Skeletal muscle satellite cell (primary cell): Measurements from ENCODE around the gene INTS4.
"Not testable (repeated sequence)": the region's sequence is repeated elsewhere in the genome, so short reads cannot be mapped to it uniquely, and the experiment has no call there.

Source experiments
- H3K27me3 ChIP-seq: 2 replicates; pipeline ENCODE4 v1.7.0; 2013; ENCODE audit warnings: low read length; ENCODE audit not compliant: control insufficient read depth, insufficient read depth
- H3K36me3 ChIP-seq: 2 replicates; pipeline ENCODE4 v1.7.0; 2013; ENCODE audit warnings: mild to moderate bottlenecking, control low read depth, low read length; ENCODE audit not compliant: insufficient read depth
- H3K4me1 ChIP-seq: 2 replicates; pipeline ENCODE4 v1.7.0; 2013; ENCODE audit warnings: low read length; ENCODE audit not compliant: control insufficient read depth, insufficient read depth
- H3K4me2 ChIP-seq: 2 replicates; pipeline ENCODE4 v1.7.0; 2013; ENCODE audit warnings: mild to moderate bottlenecking, low read length
- H3K4me3 ChIP-seq: 2 replicates; pipeline ENCODE4 v1.7.0; 2013; ENCODE audit warnings: low read length
- H3K9ac ChIP-seq: 2 replicates; pipeline ENCODE4 v1.7.0; 2013; ENCODE audit warnings: mild to moderate bottlenecking, low read depth, low read length, moderate library complexity
- H3K9me3 ChIP-seq: replicated peaks from 2 replicates; pipeline ENCODE4 v1.7.0; 2013; ENCODE audit warnings: mild to moderate bottlenecking, control low read depth, low read length

The INTS4 gene

GRCh38 chr11:77890100-77890614 is 104.3 kb downstream of the INTS4 start:
- H3K36me3 ChIP-seq, H3K4me1 ChIP-seq, H3K4me3 ChIP-seq, H3K9ac ChIP-seq, H3K9me3 ChIP-seq, H3K27me3 ChIP-seq, H3K4me2 ChIP-seq: not testable (repeated sequence)

DNA sequence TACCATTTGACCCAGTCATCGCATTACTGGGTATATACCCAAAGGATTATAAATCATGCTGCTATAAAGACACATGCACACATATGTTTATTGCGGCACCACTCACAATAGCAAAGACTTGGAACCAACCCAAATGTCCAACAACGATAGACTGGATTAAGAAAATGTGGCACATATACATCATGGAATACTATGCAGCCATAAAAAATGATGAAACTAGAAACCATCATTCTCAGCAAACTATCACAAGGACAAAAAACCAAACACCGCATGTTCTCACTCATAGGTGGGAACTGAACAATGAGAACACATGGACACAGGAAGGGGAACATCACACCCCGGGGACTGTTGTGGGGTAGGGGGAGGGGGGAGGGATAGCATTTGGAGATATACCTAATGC is 105.4 kb downstream of the INTS4 start:
- not testable (repeated sequence) for H3K4me1 ChIP-seq, H3K4me3 ChIP-seq, H3K9ac ChIP-seq, H3K9me3 ChIP-seq, H3K36me3 ChIP-seq, H3K4me2 ChIP-seq, H3K27me3 ChIP-seq

DNA sequence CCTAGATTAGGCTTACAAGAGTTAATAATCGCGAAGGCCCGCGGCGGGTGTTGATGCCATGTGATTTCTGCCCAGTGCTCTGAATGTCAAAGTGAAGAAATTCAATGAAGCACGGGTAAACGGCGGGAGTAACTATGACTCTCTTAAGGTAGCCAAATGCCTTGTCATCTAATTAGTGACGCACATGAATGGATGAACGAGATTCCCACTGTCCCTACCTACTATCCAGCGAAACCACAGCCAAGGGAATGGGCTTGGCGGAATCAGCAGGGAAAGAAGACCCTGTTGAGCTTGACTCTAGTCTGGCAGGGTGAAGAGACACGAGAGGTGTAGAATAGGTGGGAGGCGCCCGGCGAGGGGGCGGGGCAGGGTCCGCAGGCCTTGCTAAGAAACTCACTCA is 108.1 kb downstream of the INTS4 start:
- Histone ChIP-seq H3K27me3 (no peaks in the 10 kb centered on the region), H3K4me2 (no peak overlapping the region), H3K9me3 (no peaks in the 10 kb centered on the region), H3K9ac (no peak overlapping the region), H3K4me3 (no peak overlapping the region), H3K4me1 (no peaks in the 10 kb centered on the region), H3K36me3 (peaks cover 25% of the 10 kb centered on the region)

DNA sequence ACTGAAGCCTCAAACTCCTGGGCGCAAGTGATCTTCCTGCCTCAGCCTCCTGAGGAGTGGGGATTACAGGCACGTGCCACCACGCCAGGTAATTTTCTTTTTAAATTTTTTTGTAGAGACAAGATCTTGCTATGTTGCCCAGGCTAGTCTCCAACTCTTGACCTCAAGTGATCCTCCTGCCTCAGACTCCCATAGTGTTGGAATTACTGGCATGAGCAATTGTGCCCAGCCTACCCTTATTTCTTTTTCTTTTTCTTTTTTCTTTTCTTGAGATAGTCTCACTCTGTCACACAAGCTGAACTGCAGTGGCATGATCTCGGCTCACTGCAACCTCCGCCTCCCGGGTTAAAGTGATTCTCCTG is 109.7 kb downstream of the INTS4 start:
- Histone ChIP-seq H3K4me2 (no peak overlapping the region), H3K36me3 (peaks cover 27% of the 10 kb centered on the region), H3K27me3 (no peaks in the 10 kb centered on the region), H3K4me3 (no peak overlapping the region), H3K9ac (no peak overlapping the region), H3K4me1 (no peaks in the 10 kb centered on the region), H3K9me3 (no peaks in the 10 kb centered on the region)

DNA sequence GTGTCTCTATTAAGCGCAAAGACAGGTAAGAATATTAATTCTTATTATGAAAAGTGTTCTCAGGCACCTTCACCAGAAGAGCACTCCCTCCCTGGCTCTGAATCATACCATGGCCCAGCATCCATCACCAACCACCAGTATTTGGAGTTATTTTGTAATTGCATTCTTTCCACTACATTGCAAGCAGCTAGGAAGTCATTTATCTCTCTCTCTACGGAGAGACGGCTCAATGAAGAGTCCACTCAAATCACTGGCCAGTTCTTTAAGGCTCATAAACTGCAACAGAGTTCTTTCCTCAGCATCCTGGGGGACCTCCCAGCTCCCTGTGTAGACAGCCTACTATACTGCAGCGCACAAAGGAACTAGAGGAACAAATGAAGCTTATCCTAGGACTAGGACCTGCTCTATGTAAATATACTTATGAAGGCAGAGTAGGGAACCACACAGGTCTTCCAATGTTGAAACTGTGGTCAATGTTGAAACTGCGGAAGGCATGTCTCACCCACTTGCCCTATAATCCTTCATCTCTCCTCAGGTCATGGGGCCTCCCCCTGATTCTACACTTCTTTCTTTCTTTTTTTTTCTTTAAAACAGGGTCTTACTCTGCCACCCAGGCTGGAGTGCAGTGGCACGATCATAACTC is 110.2 kb downstream of the INTS4 start:
- Histone ChIP-seq H3K4me1 (no peaks in the 10 kb centered on the region), H3K27me3 (no peaks in the 10 kb centered on the region), H3K4me3 (no peak overlapping the region), H3K36me3 (peaks cover 24% of the 10 kb centered on the region), H3K4me2 (no peak overlapping the region), H3K9ac (no peak overlapping the region), H3K9me3 (no peaks in the 10 kb centered on the region)

- peaks cover 26% of the 10 kb centered on the region for H3K36me3 ChIP-seq
- H3K27me3 ChIP-seq = no peaks in the 10 kb centered on the region
- H3K4me3 ChIP-seq = no peak overlapping the region
- peaks cover under 1% of the 10 kb centered on the region for H3K4me1 ChIP-seq
- no peaks in the 10 kb centered on the region for H3K9me3 ChIP-seq
- no peak overlapping the region for H3K4me2 ChIP-seq
- no peak overlapping the region for H3K9ac ChIP-seq
Measured at GRCh38 chr11:77883775-77884174, 110.7 kb downstream of the INTS4 start.

- H3K9me3 ChIP-seq = no peaks in the 10 kb centered on the region
- no peak overlapping the region for H3K4me2 ChIP-seq
- no peak overlapping the region for H3K9ac ChIP-seq
- peaks cover 28% of the 10 kb centered on the region for H3K36me3 ChIP-seq
- no peak overlapping the region for H3K4me3 ChIP-seq
- H3K4me1 ChIP-seq = peaks cover 7% of the 10 kb centered on the region
- no peaks in the 10 kb centered on the region for H3K27me3 ChIP-seq
Measured at GRCh38 chr11:77882396-77882795, 112.1 kb downstream of the INTS4 start.

DNA sequence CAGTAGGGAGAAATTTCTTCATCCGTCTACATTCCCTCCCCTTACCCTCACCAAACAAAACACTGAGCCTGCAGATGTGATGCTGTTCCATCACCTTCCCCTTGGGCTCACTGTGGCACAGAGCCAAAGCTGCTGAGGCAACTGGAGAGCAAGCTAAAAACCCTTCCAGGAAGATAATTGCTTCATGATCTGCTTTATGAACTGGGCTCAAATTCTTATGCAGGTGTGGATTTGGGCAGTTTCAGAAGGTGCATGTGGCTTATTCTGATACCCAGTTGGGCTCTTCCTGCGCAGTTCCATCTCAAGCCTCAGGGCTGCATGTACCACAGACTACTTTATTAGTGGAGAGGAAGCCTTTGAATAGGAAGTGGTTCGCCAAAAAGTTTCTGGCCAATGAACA is 115.2 kb downstream of the INTS4 start:
- Histone ChIP-seq H3K9me3 (no peaks in the 10 kb centered on the region), H3K4me3 (no peak overlapping the region), H3K36me3 (peaks cover 45% of the 10 kb centered on the region)

DNA sequence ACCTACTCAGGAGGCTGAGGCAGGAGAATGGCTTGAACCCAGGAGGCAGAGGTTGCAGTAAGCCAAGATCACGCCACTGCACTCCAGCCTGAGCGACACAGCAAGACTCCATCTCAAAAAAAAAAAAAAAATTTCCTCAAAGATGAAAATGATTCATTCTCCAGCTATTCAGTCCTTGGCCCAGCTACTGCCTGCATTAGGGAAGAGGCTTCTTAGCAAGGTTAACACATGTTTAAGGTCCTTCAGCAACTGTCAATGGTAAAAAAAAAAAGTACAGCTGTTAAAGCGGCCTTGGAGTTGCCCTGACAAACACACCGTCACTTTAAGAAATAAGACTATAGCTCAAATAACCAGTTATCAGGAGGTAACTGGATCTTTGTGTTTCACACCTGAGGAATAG is 116.2 kb downstream of the INTS4 start:
- not testable (repeated sequence) for H3K9me3 ChIP-seq, H3K9ac ChIP-seq, H3K4me2 ChIP-seq, H3K4me1 ChIP-seq, H3K4me3 ChIP-seq, H3K27me3 ChIP-seq
- peaks cover 38% of the 10 kb centered on the region for H3K36me3 ChIP-seq

More for the DNA sequence above, 115.2 kb downstream of the INTS4 start:
- no peak overlapping the region for H3K4me2 ChIP-seq
- H3K27me3 ChIP-seq = no peaks in the 10 kb centered on the region
- no peak overlapping the region for H3K9ac ChIP-seq
- peaks cover 7% of the 10 kb centered on the region for H3K4me1 ChIP-seq

DNA sequence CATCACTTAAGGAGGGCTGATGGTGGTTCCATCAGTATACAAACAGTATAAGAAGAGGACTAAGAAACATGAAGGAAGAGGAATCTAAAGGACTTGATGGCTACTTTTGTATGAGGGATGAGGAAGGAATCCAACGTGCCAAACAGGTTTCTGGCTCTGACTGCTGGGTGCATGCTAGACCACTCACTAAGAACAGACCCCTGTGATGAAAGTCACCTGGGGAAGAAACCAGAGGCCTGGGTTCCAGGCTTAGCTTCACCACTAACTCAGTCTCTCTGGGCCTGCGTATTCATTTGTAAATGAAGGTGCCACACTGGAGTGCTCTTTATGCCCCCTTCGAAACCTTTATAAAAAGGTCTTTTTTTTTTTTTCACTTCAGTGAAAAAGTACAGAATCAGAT is 118.4 kb downstream of the INTS4 start:
- no peaks in the 10 kb centered on the region for H3K9me3 ChIP-seq
- peaks cover 32% of the 10 kb centered on the region for H3K36me3 ChIP-seq
- no peak overlapping the region for H3K4me2 ChIP-seq
- peaks cover 7% of the 10 kb centered on the region for H3K4me1 ChIP-seq
- no peaks in the 10 kb centered on the region for H3K27me3 ChIP-seq
- no peak overlapping the region for H3K4me3 ChIP-seq
- no peak overlapping the region for H3K9ac ChIP-seq

- Histone ChIP-seq H3K36me3 (peaks cover 38% of the 10 kb centered on the region), H3K27me3 (no peaks in the 10 kb centered on the region), H3K4me2 (no peak overlapping the region), H3K9me3 (no peaks in the 10 kb centered on the region), H3K4me3 (no peak overlapping the region), H3K4me1 (peaks cover 7% of the 10 kb centered on the region), H3K9ac (no peak overlapping the region)
Measured at GRCh38 chr11:77874206-77874605, 120.3 kb downstream of the INTS4 start.

- Histone ChIP-seq H3K27me3 (no peaks in the 10 kb centered on the region), H3K4me2 (no peak overlapping the region), H3K9ac (no peak overlapping the region), H3K36me3 (peaks cover 35% of the 10 kb centered on the region), H3K4me1 (peaks cover 2% of the 10 kb centered on the region), H3K4me3 (no peak overlapping the region), H3K9me3 (no peaks in the 10 kb centered on the region)
Measured at GRCh38 chr11:77873345-77873744, 121.1 kb downstream of the INTS4 start.
